Activated naive CD8-positive, alpha-beta T cell treated with anti-CD3 and anti-CD28 coated beads, Interleukin-2, amount 50 U/mL, for 24 hours (primary cell): ENCODE results near the gene UBE2O.
A peak's percentile ranks its signal among the peaks of the same experiment; 100 is the strongest.

ENCODE experiments used
- ATAC-seq: fragments of 150-1000 bp; cut with Tn5 transposase; one replicate; pipeline ENCODE4 v1.10.0; 2021
- DNase-seq: peaks from one replicate; pipeline ENCODE4 v3.0.0; 2021
- H3K27ac Mint-ChIP-seq: one replicate; pipeline ENCODE4 v1.8.0; 2021; ENCODE audit warnings: mild to moderate bottlenecking, mixed read lengths
- H3K27me3 Mint-ChIP-seq: one replicate; pipeline ENCODE4 v1.8.0; 2021; ENCODE audit warnings: mixed read lengths
- H3K36me3 Mint-ChIP-seq: one replicate; pipeline ENCODE4 v1.8.0; 2021; ENCODE audit warnings: low read depth, mixed read lengths
- H3K4me1 Mint-ChIP-seq: one replicate; pipeline ENCODE4 v1.8.0; 2021; ENCODE audit warnings: mixed read lengths
- H3K4me3 Mint-ChIP-seq: one replicate; pipeline ENCODE4 v1.8.0; 2021; ENCODE audit warnings: mild to moderate bottlenecking, moderate library complexity, mixed read lengths
- H3K9me3 Mint-ChIP-seq: one replicate; pipeline ENCODE4 v1.8.0; 2021; ENCODE audit warnings: mixed read lengths

UBE2O gene

DNA sequence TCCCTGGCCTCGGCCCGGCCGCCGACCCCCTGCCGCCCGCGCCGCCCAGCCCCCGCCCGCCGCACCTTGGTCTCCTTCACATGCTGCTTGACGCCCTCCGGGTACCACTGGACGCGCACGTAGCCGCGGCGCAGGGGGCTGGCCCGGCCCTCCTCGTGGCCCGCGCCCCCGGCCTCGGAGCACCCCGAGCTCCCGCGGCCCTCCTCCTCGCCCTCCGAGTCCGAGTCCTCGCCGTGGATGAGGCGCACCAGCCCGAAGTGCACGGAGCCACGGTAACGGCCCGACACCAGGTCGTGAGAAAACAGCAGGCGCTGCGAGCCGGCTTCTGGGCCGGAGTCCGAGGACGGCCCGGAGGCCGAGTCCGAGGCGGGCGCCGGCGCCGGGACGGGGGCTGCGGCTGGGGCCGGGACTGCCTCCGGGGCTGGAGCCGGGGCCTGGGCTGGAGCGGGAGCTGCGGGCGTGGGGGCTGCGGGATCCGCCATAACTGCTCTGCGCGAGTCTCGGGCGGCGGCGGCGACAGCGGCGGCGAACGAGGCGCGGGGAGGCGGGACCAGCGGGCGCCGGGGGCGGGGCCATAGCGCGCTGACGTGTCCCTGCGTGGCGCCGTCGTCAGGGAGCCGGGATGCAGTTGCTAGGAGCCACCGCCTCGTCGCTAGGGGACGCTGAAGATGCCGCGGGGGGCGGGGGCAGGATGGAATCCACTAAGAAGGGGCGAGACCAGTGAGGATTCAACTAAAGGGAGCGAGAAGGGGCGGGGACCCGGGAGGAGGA lies at the start of gene UBE2O:
UBE2O (minus strand) TSS at position 493 of the 771 bp plus-strand sequence; CDS start at position 482, 11 bp downstream.
- H3K27ac Mint-ChIP-seq = no peak within 1 kb of the TSS
- H3K4me3 Mint-ChIP-seq = peak within 1 kb of the TSS; percentile 86
- DNase-seq (peak; percentile 96), ATAC-seq (peak; percentile 93)
- no peaks in the 10 kb centered on the region for H3K9me3 Mint-ChIP-seq
- H3K27me3 Mint-ChIP-seq = no peaks in the 10 kb centered on the region
- peaks cover 5% of the 10 kb centered on the region for H3K36me3 Mint-ChIP-seq
- peaks cover 36% of the 10 kb centered on the region for H3K4me1 Mint-ChIP-seq

DNA sequence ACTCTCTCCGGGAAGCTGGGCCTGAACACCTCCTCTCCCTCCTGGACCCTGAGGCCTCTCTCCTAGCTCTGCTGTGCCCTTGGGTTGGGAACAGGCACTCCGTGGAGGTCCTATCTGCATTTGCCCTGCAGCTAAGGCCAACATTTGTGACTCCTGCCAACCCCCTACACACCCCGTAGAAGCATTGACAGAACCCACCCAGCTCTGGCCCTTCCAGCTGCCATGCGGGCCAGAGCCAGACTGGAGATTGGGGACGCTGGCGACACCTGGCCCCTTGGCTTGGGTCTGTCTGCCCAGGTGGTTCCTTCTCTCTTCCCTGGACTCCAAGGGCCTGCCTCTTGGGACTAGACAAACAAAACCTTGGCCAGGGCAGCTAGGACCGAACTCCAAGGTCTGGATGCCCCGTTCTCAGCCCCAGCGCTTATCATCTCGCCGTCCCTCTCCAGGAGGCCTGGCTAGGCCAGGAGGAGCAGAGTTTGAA lies 48.9 kb upstream of the UBE2O start:
- H3K36me3 Mint-ChIP-seq = peaks cover 2% of the 10 kb centered on the region
- peaks cover 51% of the 10 kb centered on the region for H3K4me1 Mint-ChIP-seq
- DNase-seq (no peak), ATAC-seq (no peak)
- peak overlapping the region; percentile 88 for H3K4me3 Mint-ChIP-seq
- H3K27me3 Mint-ChIP-seq = no peaks in the 10 kb centered on the region
- peak overlapping the region; percentile 79 for H3K27ac Mint-ChIP-seq
- H3K9me3 Mint-ChIP-seq = no peaks in the 10 kb centered on the region

DNA sequence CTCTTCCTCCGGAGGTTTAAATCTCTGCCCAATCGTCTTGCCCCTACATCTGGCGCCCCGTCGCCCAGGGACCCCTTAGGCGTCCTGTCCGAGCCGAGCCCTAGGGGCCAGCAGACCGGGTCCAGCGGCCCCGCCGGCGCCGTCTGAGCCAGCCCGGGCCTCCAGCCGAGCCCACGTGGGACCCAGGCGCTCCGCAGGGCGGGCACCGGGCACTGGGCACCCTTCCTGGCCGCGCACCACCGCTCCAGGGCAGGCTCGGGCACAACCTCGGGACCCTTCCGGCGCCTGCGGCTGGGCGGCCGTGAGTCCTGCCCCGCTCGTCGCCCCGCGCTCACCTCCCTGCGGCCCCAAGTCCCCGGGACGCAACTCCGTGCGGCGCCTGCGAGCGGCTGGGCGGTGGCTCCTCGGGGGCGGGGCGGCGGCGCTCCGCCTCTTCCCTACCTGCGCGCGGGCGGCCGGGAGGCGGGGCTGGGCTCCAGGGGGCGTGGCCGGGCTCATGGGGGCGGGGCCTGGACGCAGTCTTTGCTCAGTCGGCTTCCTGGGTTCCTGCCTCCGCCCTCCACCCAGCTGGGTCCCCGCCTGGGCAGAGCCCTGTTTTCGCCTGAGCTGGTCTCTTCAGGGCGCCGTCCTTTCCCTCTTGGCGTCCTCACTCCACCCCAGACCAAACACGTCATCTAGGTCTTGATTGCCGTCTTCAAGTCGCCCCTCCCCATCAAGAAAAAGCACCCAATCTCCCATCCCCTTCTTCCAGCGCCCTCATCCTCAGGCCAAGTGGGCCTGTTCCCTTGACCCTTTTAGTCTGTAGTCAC lies 48.3 kb upstream of the UBE2O start, which contains the start of gene RHBDF2:
RHBDF2 (minus strand) TSS at position 406 of the 809 bp plus-strand sequence. CDS start 19,899 bp downstream, outside the sequence.
- H3K4me3 Mint-ChIP-seq = peak within 1 kb of the TSS; percentile 88
- H3K27ac Mint-ChIP-seq = peak within 1 kb of the TSS; percentile 79
- H3K4me1 Mint-ChIP-seq = peaks cover 49% of the 10 kb centered on the region
- no peaks in the 10 kb centered on the region for H3K9me3 Mint-ChIP-seq
- peaks cover 2% of the 10 kb centered on the region for H3K36me3 Mint-ChIP-seq
- H3K27me3 Mint-ChIP-seq = no peaks in the 10 kb centered on the region
- ATAC-seq (peak; percentile 83), DNase-seq (peak; percentile 98)

DNA sequence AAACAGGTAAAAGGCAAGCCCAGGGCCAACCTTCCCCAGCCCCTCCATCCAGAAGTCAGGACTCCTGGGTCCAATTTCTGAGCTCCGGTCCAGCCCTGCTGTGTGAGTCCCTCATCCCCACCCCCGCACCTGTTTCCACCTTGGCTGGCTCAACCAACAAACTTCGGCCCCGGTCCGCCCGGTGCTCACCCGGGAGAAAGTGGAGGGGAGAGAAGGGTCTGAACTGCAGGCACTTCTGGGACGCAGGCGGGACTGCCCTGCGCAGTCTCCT lies 47.7 kb upstream of the UBE2O start:
- Mint-ChIP-seq H3K27me3 (no peaks in the 10 kb centered on the region), H3K4me3 (peak overlapping the region; percentile 88), H3K36me3 (peaks cover 2% of the 10 kb centered on the region), H3K4me1 (peaks cover 54% of the 10 kb centered on the region), H3K27ac (peak overlapping the region; percentile 66), H3K9me3 (no peaks in the 10 kb centered on the region)
- ATAC-seq = peak; percentile 18
- no peak for DNase-seq

DNA sequence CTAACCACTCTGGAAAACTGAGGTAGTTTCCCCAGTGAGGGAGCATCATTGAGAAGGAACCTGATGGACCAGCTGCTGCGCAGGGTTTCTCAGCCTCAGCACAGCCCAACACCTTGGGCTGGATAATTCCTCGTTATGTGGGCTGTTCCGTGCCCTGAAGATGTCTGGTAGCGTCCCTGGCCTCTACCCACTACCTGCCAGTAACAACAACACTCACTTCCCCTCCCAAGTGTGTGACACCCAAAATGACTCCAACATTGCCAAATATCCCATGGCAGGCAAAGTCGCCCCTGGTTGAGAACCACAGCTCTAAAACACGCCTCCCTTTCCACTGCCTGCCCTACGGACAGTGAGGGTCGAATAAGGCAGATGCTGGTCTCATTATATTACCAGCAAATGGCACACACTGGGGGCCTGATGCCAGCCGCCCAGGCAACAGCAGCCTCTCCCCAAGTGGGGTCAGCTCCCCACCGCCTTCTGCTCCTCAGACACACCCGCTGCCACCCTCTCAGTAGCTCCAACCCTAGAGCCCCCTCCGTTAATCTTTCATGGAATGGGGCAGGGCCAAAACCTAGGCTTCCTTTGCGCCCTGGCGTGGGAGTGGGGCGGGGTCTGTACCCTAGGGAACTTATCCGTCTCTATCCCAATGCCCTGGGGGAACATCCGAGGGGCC lies 47.3 kb upstream of the UBE2O start:
- Mint-ChIP-seq H3K4me1 (peaks cover 55% of the 10 kb centered on the region), H3K4me3 (peak overlapping the region; percentile 88), H3K27me3 (no peaks in the 10 kb centered on the region)

DNA sequence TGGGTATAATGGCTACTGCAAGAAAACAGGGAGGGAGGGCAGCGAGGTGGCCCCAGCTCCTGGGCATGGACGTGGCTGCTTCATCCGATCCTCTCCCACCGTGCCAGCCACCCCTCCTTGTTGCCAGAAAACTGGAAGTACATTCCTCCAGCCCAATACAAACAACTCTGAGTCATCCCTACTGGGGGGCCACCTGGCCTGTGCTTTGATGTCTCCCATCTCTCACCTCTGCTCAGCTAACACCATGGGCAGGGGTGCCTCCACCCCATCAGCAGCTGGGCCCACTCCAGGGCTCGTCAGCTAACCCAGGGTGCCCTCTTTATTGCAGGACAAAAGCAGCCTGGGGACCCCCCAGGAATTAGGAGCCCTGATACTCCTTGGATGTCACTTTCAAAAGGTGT lies 46.3 kb upstream of the UBE2O start:
- peaks cover 2% of the 10 kb centered on the region for H3K36me3 Mint-ChIP-seq
- peaks cover 62% of the 10 kb centered on the region for H3K4me1 Mint-ChIP-seq
- no peak for DNase-seq
- H3K9me3 Mint-ChIP-seq = no peaks in the 10 kb centered on the region
- no peak overlapping the region for H3K27ac Mint-ChIP-seq
- ATAC-seq = no peak
- H3K27me3 Mint-ChIP-seq = no peaks in the 10 kb centered on the region
- H3K4me3 Mint-ChIP-seq = peak overlapping the region; percentile 88

More for the DNA sequence above, 47.3 kb upstream of the UBE2O start:
- Mint-ChIP-seq H3K27ac (peak overlapping the region; percentile 66), H3K36me3 (peaks cover 2% of the 10 kb centered on the region), H3K9me3 (no peaks in the 10 kb centered on the region)
- ATAC-seq (no peak), DNase-seq (no peak)

DNA sequence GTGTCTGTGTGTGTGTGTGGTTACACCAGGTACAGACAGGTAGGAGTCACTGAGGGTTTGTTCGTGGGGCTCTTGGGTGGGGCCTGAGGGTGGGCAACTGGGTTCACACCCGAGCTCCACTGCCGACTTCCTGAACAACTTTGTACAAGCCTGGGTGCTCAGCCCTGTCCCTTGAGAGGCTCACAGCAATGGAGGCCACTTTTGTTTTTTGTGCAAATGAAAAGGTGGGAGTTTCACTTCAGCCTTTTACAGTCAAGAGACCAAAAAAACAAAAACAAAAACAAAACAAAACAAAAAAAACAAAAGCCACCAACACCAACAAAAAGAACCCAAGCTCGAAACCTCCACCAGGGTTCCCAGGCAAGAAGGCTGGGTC lies 45.9 kb upstream of the UBE2O start:
- Mint-ChIP-seq H3K4me3 (peak overlapping the region; percentile 88), H3K4me1 (peaks cover 66% of the 10 kb centered on the region), H3K36me3 (peaks cover 2% of the 10 kb centered on the region), H3K27me3 (no peaks in the 10 kb centered on the region), H3K27ac (peak overlapping the region; percentile 54), H3K9me3 (no peaks in the 10 kb centered on the region)
- DNase-seq (no peak), ATAC-seq (no peak)

DNA sequence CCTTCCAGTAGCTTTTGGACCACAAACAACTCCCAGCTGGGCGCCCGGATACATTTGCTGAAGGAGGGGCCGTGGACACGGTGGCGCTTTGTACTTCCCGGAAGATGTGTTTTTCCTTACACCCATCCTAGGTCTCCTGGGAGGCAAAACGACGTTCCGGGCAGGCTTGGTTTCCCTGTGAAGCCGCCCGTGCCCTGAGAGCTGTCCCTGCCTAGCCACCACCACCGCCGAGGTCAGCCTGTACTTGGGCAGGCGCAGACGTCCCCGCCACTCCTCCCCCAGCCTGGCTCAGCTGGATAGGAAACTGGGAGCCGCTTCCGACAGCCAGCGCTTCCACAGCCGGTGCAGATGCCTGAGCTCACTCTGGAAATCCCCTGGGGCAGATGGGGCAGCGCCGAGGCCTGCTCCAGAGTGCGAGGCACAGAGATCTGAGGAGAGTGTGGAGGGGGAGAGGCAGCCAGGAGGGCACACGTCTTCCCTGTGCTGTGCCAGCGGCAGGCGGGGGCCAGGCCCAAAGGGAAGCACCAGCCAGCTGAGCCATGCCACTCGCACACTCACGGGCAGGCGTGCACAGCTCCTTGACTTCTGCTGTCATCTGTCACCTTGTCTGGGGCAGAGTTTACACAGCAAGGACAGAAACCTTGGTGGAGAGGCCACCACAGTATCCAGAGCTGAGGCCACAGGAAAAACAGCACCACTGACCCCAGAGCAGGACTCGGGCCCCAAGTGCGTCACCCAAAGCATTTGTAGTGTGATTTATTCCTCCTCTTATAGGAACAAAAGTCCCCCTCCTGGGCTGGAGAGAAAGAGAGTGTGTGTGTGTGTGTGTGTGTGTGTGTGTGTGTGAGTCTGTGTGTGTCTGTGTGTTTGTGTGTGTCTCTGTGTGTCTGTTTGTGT lies 45.3 kb upstream of the UBE2O start:
- no peaks in the 10 kb centered on the region for H3K27me3 Mint-ChIP-seq
- peaks cover 2% of the 10 kb centered on the region for H3K36me3 Mint-ChIP-seq
- no peak for ATAC-seq
- H3K4me1 Mint-ChIP-seq = peaks cover 73% of the 10 kb centered on the region
- peak overlapping the region; percentile 88 for H3K4me3 Mint-ChIP-seq
- no peak for DNase-seq
- H3K27ac Mint-ChIP-seq = peak overlapping the region; percentile 54
- no peaks in the 10 kb centered on the region for H3K9me3 Mint-ChIP-seq

DNA sequence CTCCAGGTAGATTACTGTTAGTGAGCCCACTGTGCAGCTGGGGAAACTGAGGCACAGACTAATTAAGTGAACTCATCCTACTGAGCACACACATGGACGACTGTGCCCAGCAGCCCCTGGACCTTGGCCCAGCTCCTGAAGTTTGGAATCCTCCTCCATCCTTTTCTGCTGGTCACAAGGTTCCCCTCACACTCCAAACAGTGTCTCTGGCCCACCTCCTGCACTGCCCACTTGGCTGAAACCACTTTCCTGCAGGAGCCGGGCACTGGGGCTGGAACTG lies 44.7 kb upstream of the UBE2O start:
- no peak overlapping the region for H3K27ac Mint-ChIP-seq
- ATAC-seq (no peak), DNase-seq (no peak)
- H3K36me3 Mint-ChIP-seq = peaks cover 2% of the 10 kb centered on the region
- peaks cover 79% of the 10 kb centered on the region for H3K4me1 Mint-ChIP-seq
- H3K4me3 Mint-ChIP-seq = no peak overlapping the region
- no peaks in the 10 kb centered on the region for H3K27me3 Mint-ChIP-seq
- H3K9me3 Mint-ChIP-seq = no peaks in the 10 kb centered on the region

DNA sequence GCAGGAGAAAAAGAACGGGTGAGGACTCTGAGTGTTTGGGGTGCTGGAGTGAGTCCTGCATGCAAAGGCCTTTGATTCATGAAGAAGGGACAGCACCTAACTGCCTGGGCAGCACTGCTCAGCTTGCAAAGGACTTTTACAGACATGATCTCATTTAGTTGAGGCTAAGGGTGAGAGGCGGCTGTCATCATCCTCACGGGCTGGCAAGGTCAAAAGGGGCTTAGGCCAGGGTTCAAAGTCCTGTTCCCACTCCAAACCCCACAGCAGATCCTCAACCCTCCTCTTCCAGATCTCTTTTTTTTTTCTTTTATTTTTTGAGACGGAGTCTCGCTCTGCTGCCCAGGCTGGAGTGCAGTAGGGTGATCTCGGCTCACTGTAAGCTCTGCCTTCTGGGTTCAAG lies 43.5 kb upstream of the UBE2O start:
- Mint-ChIP-seq H3K4me1 (peaks cover 84% of the 10 kb centered on the region), H3K27me3 (no peaks in the 10 kb centered on the region), H3K27ac (no peak overlapping the region), H3K4me3 (no peak overlapping the region), H3K36me3 (peaks cover 2% of the 10 kb centered on the region), H3K9me3 (no peaks in the 10 kb centered on the region)
- DNase-seq (no peak), ATAC-seq (no peak)

DNA sequence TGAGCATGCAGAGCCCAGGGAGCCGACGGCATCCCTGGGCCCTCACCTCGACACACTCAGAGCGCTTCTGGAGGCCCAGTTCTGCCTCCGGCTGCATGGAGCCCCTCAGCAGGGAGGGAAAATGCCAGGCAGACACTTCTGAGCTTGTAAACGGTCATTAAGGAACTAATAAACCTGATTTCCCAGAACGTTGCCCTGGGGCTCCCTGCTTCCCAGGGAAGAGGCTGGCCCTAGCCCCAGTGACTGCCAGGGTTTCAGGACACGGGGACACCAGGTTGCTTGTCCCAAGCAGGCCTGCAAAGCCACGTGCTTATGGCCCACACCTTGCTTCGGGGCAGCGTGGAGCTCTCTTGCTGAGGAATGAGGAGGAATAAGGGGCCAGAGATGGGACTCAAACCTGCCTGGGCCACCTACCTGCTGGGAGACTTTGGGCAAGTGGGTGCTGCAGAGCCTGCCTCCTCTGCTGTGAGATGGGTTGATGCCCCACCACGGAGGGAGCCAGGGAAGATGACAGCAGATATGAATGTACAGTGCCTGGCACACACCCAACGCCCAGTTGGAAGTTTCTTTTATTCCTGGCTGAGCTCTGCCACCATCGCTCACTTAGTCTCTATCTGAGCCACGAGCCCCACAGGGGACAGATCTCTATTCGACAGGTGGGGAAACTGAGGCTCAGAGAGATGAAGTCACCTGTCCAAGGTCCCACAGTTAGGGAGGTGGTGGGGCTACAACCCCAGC lies 42.9 kb upstream of the UBE2O start:
- Mint-ChIP-seq H3K27ac (no peak overlapping the region), H3K27me3 (no peaks in the 10 kb centered on the region), H3K4me3 (no peak overlapping the region), H3K36me3 (peaks cover 2% of the 10 kb centered on the region), H3K9me3 (no peaks in the 10 kb centered on the region), H3K4me1 (peaks cover 88% of the 10 kb centered on the region)
- no peak for DNase-seq
- ATAC-seq = no peak

DNA sequence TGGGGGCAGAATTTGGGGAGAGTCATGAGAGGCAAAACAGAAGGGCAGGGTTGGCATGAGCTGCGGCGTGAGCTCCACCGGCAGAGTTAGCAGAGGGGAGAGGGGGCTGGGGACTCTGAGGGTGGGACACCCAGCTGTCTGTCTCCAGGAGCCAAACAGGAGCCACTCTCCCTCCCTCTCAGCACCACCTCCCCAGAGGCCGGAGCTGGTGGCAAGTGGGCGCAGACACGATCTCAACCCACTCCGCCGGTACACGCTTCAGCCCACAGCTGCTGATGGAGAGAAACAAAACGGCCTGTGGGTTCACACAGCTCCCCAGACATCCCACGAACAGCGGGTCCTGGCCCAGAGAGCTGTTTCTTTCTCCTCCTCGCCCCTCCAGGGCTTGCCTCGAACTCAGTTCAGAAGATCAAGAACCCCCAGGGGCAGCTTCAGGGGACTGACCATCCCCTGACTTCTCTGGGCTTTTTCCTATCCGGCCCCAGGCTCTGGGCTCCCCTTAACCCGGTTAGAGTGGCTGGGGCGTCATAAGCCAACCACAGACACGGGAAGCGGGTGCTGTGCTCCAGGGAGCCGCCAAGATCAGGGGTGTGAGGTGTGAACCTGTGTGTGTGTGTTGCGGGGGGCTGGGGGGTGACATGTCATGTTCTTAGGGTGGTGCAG lies 40.7 kb upstream of the UBE2O start:
- Mint-ChIP-seq H3K36me3 (peaks cover 2% of the 10 kb centered on the region), H3K4me3 (peak overlapping the region; percentile 73), H3K27me3 (no peaks in the 10 kb centered on the region), H3K27ac (peak overlapping the region; percentile 93), H3K9me3 (no peaks in the 10 kb centered on the region), H3K4me1 (peaks cover 68% of the 10 kb centered on the region)
- ATAC-seq (peak; percentile 1), DNase-seq (no peak)

DNA sequence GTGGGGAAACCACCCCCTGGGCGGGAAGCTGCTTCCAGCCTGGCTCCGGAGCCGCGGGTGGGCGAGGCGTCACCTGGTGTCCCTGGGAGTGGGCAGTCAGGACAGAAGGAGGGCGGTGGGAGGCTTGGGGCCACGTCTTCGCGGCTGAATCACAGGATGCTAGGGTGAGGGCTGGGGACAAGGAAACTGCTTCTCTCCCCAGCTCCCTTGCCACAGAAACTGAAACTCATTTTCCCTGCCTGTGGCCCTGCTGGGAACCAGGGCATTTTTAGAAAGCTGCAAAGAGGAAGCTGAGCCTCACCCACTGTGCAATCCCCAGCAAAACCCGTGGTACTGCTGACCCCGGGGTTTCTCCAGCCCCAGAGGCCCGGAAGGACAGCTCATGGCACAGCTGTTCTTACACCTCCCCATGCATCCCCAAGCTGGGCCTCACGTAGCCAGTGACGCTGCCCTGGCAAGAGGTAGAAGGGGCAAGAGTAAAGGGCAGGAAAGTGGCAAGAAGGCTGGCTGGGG lies 40.1 kb upstream of the UBE2O start:
- Mint-ChIP-seq H3K4me3 (peak overlapping the region; percentile 73), H3K9me3 (no peaks in the 10 kb centered on the region), H3K27me3 (no peaks in the 10 kb centered on the region), H3K27ac (peak overlapping the region; percentile 93), H3K36me3 (no peaks in the 10 kb centered on the region), H3K4me1 (peaks cover 65% of the 10 kb centered on the region)
- DNase-seq = peak; percentile 70
- ATAC-seq = peak; percentile 74
